NCI-H526 (cell line): Measurements from ENCODE around the gene CALR.
A peak's percentile ranks its signal among the peaks of the same experiment; 100 is the strongest.
"Not testable (repeated sequence)": the region's sequence is repeated elsewhere in the genome, so short reads cannot be mapped to it uniquely, and the experiment has no call there.

Experiments used
- DNase-seq, 2 experiments: peaks; one replicate each; lab custom pipeline; 2025; lab: John Stamatoyannopoulos, UW

Gene CALR

DNA sequence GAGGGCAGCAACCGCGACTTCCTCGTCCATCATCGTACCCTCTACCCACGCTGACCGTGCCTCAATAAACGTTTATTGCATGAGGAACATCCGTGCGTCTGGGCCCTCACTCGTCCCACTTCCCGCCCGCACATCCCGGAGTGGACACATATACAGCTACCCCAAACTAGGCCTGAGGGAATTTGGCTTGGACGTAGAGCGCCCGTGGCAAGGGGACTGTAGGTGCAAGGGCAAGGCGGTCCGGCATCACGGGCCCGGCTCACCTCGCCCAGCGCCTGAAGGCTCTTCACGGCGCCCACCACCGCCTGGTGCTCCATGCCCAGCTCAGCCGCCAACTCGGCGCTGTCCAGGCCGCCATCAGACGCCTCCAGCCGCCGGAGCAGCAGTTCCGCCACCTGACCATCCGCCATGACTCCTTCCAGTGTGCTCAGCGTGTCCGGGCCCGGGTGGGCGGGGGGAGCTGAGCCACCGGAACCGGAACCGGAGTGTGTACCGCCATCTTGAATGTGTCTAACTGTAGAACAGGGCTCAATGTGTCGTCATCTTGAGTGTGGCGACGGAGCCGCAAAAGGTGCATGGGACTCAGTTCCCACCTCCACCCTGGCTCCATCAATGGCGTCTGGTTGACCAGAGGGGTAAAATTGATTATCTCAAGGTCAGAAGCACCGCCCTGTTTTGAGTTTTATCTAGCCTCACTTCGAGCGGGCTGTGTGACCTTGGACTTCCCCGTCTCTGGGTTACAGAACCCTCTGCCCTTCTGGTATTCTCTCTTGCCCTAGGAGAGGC lies 4.9 kb upstream of the CALR start, which contains the start of gene FARSA:
Gene FARSA (minus strand): TSS at position 425 of the 786 bp plus-strand sequence. CDS start 15 bp downstream, at position 410.
- DNase-seq, result peak; percentile 76 to 86

DNA sequence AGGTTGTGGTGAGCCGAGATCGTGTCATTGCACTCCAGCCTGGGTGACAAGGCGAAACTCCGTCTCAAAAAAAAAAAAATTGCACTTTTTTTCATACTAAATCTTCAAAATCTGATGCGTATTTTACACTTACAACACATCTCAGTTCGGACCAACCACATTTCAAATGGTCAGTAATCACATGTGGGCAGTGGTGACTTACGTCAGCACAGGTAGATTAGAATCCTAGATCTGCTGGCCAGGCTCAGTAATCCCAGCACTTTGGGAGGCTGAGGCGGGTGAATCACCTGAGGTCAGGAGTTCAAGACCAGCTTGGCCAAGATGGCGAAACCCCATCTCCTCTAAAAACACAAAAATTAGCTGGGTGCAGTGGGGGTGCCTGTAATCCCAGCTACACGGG lies 3.3 kb upstream of the CALR start:
- no peak for DNase-seq

DNA sequence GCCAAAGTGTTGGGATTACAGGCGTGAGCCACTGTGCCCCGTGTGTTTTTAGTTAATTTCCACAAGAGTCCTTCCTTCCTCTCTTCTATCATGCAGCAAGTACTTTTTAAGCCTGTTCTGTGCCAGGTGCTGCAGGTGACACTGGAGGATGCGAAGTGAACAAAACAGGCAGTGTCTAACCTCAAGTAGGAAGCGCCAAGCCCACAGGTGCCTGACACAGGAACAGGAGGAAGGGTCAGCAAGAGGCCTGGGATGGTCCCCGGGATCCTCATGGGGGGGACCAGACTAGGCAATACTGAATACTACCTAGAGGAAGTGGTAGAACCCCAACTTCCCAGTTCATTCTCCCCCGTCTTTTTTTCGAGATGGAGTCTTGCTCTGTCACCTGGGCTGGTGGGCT lies 1.8 kb upstream of the CALR start:
- peak in 1 of 2 experiments; percentile 23 for DNase-seq

DNA sequence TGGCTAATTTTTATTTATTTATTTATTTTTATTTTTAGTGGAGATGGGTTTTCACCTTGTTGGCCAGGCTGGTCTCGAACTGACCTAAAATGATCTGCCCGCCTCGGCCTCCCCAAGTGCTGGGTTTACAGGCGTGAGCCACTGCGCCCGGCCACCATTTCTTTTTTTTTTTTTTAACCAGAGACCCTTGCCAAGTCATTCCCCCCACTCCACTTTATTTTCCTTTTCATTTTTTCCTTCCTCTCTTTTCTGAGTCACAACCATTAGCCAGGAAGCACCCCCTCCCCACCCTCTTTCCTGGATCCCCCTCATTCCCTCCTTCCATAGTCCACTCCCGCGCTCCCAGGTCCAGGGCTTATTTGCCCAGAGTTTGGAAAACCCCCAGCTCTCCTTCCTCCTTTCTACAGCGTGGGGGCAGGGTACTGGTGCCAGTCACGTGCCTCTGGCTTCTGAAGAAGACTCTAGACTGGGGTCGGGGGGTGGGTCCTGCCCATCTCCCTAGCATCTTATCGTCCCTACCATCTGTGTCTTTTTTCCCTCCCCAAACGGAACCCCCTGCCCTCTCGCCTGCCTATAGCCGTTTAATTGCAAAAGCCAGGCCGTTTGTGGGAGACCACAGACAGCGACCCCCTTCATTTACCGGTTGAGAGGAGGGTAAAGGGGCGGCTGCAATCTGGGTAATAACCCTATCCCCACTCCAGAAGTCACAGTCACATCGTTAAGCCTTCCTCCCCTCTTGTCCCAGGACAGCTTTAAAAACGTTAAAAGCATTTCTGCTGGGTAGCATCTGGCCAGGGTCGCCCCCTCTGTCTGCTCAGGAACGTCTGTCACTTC lies 1.1 kb upstream of the CALR start:
- peak; percentile 54 to 59 for DNase-seq

DNA sequence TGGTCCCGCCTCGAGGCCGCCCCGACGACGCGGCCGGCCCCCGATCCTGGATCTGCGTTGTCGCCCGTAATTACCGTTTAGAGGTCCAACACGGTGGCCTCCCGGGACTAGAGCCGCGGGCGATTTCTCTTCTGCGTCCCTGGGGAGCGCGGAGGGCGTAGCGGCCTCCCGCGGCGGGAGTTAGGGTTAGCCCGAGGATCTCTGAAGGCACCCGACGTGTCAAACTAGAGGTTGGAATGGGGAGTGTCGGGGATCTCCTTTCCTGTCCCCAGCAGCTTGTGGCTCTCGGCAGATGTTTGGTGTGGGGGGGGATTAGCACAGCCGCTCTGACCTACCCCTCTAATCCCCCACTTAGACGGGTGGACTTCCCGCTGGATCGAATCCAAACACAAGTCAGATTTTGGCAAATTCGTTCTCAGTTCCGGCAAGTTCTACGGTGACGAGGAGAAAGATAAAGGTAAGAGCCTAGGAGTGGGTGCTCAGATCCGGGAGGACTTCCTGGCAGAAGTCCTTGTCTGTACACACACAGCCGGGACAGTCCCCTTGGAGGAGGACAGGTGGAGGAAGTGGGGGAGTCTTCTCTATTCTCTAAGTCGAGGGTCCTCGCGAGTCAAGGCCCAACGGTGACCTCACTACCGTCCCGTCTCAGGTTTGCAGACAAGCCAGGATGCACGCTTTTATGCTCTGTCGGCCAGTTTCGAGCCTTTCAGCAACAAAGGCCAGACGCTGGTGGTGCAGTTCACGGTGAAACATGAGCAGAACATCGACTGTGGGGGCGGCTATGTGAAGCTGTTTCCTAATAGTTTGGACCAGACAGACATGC lies 581 bp downstream of the CALR start:
- DNase-seq, result no peak

DNA sequence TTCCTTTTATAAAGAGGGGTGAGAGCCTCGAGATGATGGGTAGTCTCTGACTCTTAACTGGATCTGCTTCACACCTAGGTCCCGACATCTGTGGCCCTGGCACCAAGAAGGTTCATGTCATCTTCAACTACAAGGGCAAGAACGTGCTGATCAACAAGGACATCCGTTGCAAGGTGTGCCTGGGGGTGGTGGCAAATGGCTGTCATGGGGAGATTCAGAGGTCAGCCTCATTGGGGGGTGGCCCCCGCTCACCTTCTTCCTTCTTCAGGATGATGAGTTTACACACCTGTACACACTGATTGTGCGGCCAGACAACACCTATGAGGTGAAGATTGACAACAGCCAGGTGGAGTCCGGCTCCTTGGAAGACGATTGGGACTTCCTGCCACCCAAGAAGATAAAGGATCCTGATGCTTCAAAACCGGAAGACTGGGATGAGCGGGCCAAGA lies 1.6 kb downstream of the CALR start:
- no peak for DNase-seq

DNA sequence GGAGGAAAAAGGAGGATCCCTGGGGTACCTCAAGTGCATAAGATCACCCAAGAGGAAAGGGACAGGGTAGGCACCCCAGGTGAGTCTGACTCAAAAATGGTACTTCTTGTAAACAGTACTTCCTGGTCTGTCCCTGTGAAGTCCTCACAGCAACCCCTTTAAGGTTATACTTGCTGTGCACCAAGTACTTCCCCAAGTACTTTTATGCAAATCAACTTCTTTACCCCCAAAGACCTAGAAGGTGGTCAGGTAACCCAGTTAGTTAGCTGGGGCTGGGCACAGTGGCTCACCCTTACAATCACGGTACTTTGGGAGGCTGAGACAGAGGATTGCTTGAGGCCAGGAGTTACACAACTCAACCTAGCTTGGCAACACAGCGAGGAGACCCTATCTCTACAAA lies 2.5 kb downstream of the CALR start:
- DNase-seq, result no peak

DNA sequence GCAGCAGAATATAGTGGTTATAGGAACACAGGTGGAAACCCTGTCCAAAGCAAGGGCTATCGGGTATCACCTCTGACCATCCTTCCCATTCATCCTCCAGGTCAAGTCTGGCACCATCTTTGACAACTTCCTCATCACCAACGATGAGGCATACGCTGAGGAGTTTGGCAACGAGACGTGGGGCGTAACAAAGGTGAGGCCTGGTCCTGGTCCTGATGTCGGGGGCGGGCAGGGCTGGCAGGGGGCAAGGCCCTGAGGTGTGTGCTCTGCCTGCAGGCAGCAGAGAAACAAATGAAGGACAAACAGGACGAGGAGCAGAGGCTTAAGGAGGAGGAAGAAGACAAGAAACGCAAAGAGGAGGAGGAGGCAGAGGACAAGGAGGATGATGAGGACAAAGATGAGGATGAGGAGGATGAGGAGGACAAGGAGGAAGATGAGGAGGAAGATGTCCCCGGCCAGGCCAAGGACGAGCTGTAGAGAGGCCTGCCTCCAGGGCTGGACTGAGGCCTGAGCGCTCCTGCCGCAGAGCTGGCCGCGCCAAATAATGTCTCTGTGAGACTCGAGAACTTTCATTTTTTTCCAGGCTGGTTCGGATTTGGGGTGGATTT lies 5.1 kb downstream of the CALR start:
- no peak for DNase-seq

DNA sequence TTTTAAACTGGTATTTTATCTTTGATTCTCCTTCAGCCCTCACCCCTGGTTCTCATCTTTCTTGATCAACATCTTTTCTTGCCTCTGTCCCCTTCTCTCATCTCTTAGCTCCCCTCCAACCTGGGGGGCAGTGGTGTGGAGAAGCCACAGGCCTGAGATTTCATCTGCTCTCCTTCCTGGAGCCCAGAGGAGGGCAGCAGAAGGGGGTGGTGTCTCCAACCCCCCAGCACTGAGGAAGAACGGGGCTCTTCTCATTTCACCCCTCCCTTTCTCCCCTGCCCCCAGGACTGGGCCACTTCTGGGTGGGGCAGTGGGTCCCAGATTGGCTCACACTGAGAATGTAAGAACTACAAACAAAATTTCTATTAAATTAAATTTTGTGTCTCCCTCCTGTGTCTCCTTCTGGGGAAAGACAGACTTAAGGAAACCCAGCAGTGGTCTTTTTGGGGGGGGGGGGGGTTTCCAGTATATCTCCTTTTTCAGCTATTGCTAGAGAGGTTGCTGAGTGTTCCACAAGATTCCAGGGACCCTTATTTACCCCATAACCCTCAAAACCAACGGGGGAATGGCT lies 5.8 kb downstream of the CALR start:
- DNase-seq, result no peak

DNA sequence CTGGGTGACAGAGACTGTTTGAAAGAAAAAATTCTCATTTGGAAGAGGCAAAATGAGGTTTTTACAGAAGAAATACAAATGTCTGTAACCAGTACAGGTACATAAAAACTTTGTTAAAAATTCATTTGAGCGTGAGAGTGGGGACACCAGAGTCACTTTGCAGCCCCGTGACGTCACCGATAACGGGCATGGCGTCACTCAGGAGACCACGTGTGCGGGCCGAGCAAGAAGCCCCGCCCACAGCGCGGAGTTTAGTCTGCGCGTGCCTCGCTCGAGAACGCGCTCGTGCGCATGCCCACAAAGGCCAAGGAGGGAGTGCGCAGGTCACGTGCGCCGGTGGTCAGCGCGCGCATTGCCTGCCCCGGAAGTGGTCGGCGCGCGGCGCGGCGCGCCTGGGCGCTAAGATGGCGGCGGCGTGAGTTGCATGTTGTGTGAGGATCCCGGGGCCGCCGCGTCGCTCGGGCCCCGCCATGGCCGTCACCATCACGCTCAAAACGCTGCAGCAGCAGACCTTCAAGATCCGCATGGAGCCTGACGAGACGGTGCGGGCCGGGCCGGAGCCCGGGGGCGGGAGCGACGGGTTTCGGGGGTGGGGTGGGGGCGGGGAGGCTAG lies 7.2 kb downstream of the CALR start, which contains the start of gene RAD23A:
Gene RAD23A (plus strand): TSS at position 384 of the 613 bp plus-strand sequence. CDS start 87 bp downstream, at position 471.
- DNase-seq, result peak; percentile 77 to 97

DNA sequence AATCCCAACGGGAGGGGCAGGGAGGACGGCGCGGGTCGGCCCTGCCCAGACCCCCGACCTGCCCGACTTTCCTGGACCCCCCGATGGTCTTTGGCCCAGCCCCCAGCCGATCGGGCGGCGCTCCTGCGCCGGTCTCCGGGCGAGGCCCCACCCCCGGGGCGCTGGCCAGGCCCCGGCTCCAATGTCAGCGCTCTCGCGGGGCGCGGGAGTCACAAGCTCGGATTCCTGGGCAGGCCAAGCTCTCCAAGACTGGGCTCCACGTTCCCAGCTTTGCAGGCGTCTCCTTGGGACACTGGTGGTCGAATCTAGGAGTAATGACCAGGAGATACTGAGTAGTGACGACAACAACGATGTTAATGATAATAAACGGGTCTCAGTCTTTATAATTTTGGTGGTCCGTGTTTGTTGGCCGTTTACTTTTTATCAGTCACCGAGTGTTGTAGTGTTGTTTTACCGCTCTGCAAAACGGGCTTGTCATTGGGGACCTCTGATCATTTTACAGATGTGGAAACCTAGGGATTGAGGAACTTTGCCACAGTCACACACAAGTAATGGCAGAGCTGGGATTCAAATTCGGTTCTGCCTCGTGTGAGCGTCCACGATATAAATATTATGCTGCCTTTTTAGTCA lies 7.8 kb downstream of the CALR start:
- peak in 1 of 2 experiments; percentile 46 for DNase-seq

DNA sequence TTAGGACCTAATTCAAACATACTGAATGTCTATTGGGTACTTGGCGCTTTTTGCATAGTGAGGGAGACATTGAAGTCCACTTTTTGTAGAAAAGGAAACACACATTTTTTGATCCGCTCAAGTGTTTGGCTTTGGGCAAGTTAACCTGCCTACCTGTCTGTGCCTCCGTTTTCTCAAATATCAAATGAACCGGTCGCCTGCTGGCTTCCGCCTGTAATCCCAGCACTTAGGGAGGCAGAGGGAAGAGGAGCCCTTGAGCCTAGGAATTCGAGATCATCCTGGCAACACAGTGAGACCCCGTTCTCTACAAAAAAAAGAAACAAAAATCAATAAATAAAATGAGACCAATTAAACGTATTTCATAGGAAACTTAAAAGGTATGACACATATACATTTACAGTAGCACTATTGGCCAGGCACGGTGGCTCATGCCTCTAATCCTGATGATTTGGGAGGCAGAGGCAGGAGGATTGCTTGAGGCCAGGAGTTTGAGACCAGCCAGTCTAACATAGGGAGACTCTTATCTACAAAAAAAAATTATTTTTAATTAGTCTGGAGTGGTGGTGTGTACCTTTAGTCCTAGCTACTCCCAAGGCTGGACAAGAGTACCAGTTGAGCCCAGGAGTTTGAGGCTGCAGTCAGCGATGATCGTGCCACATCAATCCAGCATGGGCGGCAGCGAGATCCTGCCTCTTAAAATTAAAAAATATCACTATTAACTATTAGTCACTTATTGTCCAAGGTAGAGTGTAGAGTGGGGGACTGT lies 8.5 kb downstream of the CALR start:
- DNase-seq, result no peak

DNA sequence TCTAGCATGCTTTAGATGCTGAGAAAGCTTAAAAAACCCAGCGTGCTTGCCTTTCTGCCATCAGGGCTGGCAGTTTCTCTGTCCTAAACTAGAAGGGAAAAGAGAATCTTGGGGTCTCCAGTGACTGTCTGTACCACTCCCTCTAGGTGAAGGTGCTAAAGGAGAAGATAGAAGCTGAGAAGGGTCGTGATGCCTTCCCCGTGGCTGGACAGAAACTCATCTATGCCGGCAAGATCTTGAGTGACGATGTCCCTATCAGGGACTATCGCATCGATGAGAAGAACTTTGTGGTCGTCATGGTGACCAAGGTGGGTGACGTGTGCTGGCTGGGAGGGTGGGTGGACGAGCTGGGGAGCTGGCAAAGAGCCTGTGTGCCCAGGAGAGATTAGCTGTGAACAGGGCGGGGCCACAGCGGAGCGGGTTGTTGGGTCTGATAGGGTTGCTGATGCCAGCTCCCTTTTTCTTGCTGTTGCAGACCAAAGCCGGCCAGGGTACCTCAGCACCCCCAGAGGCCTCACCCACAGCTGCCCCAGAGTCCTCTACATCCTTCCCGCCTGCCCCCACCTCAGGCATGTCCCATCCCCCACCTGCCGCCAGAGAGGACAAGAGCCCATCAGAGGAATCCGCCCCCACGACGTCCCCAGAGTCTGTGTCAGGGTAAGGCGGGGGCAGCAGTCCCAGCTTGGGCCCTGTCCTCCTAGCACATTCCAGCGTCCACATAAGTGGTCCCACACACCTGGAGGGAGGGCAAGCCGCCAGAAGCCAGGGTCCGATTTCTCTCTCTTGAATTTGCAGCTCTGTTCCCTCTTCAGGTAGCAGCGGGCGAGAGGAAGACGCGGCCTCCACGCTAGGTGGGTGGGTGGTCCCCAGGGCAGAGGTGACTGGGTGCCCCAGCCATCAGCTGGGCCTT lies 9.5 kb downstream of the CALR start:
- DNase-seq, result no peak

DNA sequence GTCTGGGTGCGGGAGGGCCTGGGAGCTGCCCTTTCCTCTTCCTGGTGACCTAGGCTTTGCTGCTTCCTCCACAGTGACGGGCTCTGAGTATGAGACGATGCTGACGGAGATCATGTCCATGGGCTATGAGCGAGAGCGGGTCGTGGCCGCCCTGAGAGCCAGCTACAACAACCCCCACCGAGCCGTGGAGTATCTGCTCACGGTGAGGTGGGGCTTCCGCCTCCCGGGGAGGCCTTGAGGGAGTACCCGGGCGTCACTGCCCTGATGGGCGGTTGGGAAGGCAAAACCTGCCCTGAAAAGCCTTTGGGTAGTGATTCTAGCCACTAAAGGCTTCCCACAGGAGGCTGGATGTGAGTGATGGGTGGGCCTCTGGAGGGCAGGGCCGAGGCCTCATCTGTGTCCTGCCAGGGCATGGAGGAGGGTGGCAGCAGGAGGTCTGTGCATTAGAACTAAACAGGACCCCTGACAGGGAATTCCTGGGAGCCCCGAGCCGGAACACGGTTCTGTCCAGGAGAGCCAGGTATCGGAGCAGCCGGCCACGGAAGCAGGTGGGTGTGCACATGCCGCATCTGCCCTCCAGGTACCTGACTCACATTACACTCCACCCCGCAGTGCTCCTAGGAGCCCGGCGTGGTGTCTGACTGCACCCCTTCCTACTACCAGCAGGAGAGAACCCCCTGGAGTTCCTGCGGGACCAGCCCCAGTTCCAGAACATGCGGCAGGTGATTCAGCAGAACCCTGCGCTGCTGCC lies 10.4 kb downstream of the CALR start:
- no peak for DNase-seq

DNA sequence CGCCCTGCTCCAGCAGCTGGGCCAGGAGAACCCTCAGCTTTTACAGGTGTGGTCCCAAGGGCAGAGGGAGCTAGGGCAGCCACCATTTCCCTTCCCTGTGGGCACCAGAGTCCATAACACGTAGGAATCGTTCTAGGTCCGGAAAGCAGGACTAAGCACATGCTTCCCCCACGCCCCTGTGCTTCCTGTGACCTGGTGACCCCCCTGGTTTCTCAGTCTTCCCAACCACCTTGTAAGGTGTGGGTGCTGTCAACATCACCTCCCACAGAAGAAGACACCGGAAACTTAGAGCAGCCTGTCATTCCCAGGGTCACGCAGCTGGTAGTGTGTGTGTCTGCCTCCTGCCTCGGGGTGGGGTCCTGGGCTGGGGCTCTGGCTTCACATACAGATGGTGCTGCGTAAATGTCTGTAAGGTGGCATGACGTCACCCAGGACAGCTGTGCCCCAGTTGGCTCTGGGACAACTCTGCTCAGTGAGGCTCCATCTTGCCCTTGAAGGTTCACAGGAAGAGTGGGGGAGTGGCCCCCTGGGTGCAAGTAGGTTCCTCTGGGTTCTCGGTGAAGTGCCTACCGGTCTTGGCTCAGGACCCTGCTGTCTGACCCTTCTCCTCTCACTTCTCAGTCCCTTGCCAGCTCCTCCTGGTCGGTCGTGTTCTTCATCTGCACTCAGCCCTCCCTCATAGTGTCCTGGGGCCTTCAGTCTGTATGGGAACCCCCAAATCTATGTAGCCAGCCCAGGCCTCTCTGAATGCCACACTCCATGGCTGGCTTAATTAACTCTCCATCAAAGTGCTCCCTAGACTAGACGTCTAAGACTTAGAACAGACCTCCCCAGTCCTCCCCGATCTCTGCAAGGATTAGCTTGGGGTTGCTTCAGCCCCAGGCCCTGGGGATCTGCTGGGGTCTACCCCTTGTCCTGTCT lies 11.2 kb downstream of the CALR start:
- DNase-seq, result no peak

DNA sequence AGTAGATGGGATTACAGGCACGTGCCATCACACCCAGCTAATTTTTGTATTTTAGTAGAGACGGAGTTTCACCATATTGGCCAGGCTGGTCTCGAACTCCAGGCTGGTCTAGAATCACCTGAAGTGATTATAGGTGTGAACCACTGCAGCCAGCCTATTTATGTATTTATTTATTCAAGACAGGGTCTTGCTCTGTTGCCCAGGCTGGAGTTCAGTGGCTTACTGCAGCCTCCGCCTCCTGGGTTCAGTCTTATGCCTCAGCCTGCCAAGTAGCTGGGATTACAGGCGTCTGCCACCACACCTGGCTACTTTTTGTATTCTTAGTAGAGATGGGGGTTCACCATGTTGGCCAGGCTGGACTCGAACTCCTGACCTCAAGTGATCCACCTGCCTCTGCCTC lies 13.6 kb downstream of the CALR start:
- DNase-seq, result not testable (repeated sequence)
